Measurements from ENCODE around the gene PSME1. TPM values are rescaled to one million over a fixed set of nuclear protein-coding genes. Genes with fewer than 3 reads are reported as not detected.
"Not testable (repeated sequence)": the region's sequence is repeated elsewhere in the genome, so short reads cannot be mapped to it uniquely, and the experiment has no call there.

Gene PSME1
- total RNA-seq, 2 experiments from 2014 or later, result 403 to 427 TPM

DNA sequence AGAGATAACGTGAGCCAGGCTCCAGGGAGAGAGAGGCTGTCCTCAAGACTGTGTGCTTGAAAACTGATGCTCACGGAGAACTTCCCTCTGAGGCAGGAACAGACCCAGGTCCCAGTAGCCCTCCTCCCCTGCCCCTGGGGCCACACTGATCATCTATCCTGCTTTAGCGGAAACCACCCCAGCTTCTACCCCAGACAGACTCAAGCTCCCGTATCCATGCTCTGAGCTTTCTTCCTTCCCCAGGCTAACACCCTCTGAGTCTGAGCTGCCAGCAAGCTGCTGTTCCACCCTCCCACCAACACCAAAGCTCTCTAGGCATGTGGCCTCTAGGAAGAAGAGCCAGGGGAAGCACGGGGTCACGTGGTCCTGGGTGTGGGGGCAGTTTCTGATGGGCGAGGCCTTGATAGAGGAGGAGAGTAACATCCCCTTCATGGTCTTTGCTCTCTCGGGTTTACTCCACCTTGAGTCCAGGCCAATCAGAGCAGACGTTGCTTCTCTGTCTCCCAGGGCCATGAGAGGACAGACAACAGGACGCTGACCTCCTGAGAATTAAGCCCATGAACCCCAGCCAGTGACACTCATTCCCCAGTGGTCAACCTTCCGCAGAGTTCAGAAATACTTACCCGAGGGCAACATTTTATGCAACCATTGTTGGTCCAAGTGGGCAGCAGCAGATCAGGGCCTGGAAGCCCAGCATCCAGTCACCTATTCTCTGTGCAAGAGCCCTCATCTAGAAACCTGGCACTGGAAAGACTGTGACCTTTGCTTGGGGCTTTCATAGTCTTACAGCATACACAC, 40.5 kb upstream of the PSME1 start:
- H3K9me3 Mint-ChIP-seq, result no peaks in the 10 kb centered on the region
- peaks cover 40% of the 10 kb centered on the region for H3K36me3 Mint-ChIP-seq
- POLR2A ChIA-PET, result interaction anchor here (0.6 to 4.0 kb wide), 13 partner anchors 9 to 119 kb away, joined by 3 to 46 read pairs (median 5); partner anchors contain the start of genes DCAF11, IRF9, NRL and PSME1
- no peaks in the 10 kb centered on the region for H3K27me3 Mint-ChIP-seq
- H3K4me1 Mint-ChIP-seq (ENCODE audit: low read depth), result peaks cover 27% of the 10 kb centered on the region
- H3K4me3 Mint-ChIP-seq, result peak overlapping the region; percentile 94
- CTCF ChIA-PET, result interaction anchor here (0.6 to 12.3 kb wide), 10 partner anchors 11 to 552 kb away, joined by 3 to 458 read pairs (median 8); partner anchors contain the start of genes DCAF11, DHRS1, IRF9 and NOP9
- DNase-seq, result peak; percentile 84
- intact Hi-C loops (cut with micrococcal nuclease), result loop anchor here (1.0 to 10.0 kb wide), 3 partner anchors 13 to 111 kb away; partner anchors contain the start of genes DHRS4L2 and PSME2
- peak overlapping the region; percentile 97 for H3K27ac Mint-ChIP-seq

DNA sequence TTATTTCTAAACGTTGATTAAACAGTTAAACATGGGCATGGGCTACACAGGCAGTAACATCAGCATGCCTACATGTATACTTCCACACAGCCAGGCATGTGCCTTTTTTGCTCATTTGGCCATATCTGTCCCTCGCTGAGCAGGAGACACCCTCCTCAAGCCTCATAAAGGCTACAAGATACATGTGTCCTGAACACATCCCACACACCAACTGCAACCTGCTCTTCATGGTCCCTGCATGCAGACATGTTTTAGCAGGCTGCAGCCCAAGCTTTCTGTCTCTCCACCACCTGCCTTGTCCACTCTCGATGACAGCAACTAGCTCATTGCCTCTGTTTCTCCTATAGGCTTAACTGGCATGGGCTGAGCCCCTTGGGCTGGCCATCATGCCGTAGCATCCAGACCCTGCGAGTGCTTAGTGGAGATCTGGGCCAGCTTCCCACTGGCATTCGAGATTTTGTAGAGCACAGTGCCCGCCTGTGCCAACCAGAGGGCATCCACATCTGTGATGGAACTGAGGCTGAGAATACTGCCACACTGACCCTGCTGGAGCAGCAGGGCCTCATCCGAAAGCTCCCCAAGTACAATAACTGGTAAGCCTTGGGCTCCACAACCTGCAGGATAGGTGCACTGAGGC, 39.3 kb upstream of the PSME1 start:
- intact Hi-C loops (cut with micrococcal nuclease), result loop anchor here (10.0 kb wide), 1 partner anchor 112 kb away; the partner anchor contains the start of gene DHRS4L2
- H3K9me3 Mint-ChIP-seq, result no peaks in the 10 kb centered on the region
- peaks cover 25% of the 10 kb centered on the region for H3K4me1 Mint-ChIP-seq (ENCODE audit: low read depth)
- H3K27me3 Mint-ChIP-seq, result no peaks in the 10 kb centered on the region
- peak overlapping the region; percentile 32 for H3K4me3 Mint-ChIP-seq
- POLR2A ChIA-PET, result interaction anchor here (0.8 to 3.1 kb wide), 4 partner anchors 12 to 39 kb away, joined by 3 to 41 read pairs (median 4); partner anchors contain the start of genes DCAF11, NRL and PSME1
- H3K27ac Mint-ChIP-seq, result peak overlapping the region; percentile 42
- no peak for DNase-seq
- CTCF ChIA-PET, result interaction anchor here (0.9 to 12.3 kb wide), 4 partner anchors 10 to 64 kb away, joined by 3 to 458 read pairs (median 127); partner anchors contain the start of genes DCAF11 and NRL
- H3K36me3 Mint-ChIP-seq, result peaks cover 49% of the 10 kb centered on the region

DNA sequence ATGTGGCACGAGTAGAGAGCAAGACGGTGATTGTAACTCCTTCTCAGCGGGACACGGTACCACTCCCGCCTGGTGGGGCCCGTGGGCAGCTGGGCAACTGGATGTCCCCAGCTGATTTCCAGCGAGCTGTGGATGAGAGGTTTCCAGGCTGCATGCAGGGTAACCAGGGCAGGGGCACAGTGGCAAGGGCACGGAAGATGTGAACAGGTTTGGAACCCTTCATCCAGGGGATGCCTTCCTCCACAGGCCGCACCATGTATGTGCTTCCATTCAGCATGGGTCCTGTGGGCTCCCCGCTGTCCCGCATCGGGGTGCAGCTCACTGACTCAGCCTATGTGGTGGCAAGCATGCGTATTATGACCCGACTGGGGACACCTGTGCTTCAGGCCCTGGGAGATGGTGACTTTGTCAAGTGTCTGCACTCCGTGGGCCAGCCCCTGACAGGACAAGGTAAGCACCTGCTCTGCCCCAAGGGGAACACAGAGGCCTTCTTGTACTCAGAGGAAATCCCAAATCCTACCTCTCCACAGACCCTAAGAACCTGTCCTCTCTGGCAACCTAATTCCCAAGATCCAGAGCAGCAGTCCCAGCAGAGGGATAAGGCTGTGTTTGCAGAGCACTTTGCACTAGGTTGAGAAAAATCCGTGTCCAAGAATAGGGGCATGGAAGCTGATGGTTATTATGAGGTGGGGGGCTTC, 37.6 kb upstream of the PSME1 start:
- peaks cover 62% of the 10 kb centered on the region for H3K36me3 Mint-ChIP-seq
- H3K4me3 Mint-ChIP-seq, result no peak overlapping the region
- no peaks in the 10 kb centered on the region for H3K27me3 Mint-ChIP-seq
- no peaks in the 10 kb centered on the region for H3K9me3 Mint-ChIP-seq
- DNase-seq, result no peak
- intact Hi-C loops (cut with micrococcal nuclease), result loop anchor here (10.0 kb wide), 1 partner anchor 114 kb away; the partner anchor contains the start of gene DHRS4L2
- CTCF ChIA-PET, result interaction anchor here (11.8 to 12.3 kb wide), 2 partner anchors 8 to 39 kb away, joined by 241 to 458 read pairs; no protein-coding TSS in a partner anchor
- POLR2A ChIA-PET, result interaction anchor here (0.9 to 1.2 kb wide), 2 partner anchors 10 to 15 kb away, joined by 3 to 5 read pairs; no protein-coding TSS in a partner anchor
- peaks cover 18% of the 10 kb centered on the region for H3K4me1 Mint-ChIP-seq (ENCODE audit: low read depth)
- H3K27ac Mint-ChIP-seq, result no peak overlapping the region

DNA sequence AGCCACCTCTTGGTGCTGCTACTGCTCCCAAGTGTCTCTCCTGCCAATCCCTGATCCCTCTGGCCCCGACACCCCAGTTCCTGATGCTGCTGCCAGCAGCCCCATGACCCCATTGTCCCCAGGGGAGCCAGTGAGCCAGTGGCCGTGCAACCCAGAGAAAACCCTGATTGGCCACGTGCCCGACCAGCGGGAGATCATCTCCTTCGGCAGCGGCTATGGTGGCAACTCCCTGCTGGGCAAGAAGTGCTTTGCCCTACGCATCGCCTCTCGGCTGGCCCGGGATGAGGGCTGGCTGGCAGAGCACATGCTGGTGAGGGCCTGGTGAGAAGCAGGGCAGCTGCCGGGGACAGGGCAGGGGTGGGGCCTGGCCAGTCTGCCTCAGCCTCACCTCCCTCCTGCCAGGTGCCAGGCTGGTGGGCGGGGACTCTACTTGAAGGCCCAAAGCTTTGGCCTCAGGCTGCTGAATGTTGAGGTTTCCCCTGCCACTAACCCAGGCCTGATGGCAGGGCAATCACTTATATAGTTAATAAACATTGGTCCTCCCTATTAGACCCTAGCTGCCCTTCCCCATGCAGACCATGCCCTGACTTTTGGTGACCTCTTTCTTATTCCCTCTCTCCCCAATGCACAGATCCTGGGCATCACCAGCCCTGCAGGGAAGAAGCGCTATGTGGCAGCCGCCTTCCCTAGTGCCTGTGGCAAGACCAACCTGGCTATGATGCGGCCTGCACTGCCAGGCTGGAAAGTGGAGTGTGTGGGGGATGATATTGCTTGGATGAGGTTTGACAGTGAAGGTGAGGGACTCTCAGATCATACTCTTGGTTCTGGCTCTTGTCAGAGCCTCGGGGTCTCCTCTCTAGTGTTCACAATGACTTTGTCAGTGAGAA, 36.8 kb upstream of the PSME1 start:
- peaks cover 70% of the 10 kb centered on the region for H3K36me3 Mint-ChIP-seq
- H3K27ac Mint-ChIP-seq, result no peak overlapping the region
- no peaks in the 10 kb centered on the region for H3K9me3 Mint-ChIP-seq
- peaks cover 14% of the 10 kb centered on the region for H3K4me1 Mint-ChIP-seq (ENCODE audit: low read depth)
- DNase-seq, result no peak
- no peaks in the 10 kb centered on the region for H3K27me3 Mint-ChIP-seq
- POLR2A ChIA-PET, result no interaction called here
- no peak overlapping the region for H3K4me3 Mint-ChIP-seq
- intact Hi-C loops (cut with micrococcal nuclease), result loop anchor here (10.0 kb wide), 1 partner anchor 114 kb away; the partner anchor contains the start of gene DHRS4L2
- CTCF ChIA-PET, result interaction anchor here (11.8 to 12.3 kb wide), 2 partner anchors 7 to 40 kb away, joined by 241 to 458 read pairs; no protein-coding TSS in a partner anchor

DNA sequence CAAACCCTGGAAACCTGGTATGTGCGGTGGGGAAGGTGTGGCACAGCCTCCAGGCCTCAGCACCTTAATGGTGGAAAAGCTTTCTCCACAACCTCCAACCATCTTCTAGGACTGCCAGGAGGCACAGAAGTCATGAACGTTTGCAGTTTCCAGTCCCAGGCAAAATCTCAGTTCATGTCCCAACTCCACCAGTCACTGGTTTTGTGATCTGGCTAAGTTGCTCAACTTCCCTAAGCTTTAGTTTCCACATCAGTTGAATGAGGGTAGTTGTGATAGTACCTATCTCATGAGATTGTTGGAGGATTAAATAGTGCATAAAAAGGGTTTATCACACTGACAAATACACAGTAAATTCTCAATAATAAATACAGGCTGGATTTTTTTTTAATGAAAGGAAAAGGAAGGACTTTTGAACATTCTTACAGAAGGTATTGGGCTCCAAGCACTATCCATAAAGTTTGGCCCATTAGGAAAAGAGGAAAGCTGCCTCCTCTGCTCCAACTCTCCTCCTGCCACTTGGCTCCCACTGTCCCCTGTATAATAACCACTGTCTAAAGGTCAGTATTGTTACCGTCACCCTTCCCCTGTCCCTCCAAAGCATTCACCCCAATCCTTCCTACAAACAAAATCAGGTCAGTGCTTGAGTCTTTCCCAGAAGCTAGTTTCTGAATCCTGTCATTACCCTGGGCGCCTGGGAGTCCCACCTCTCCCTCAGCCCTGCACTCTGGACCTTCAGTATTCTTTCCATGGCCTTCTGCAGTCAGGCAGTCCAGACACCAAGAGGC, 35.6 kb upstream of the PSME1 start:
- H3K4me3 Mint-ChIP-seq, result no peak overlapping the region
- H3K4me1 Mint-ChIP-seq (ENCODE audit: low read depth), result peaks cover 12% of the 10 kb centered on the region
- ChIA-PET CTCF (interaction anchor here (0.6 to 11.2 kb wide), 5 partner anchors 9 to 44 kb away, joined by 3 to 261 read pairs (median 5); no protein-coding TSS in a partner anchor), POLR2A (interaction anchor here (1.3 kb wide), 1 partner anchor 60 kb away, joined by 4 read pairs; the partner anchor contains the start of gene IRF9)
- no peaks in the 10 kb centered on the region for H3K27me3 Mint-ChIP-seq
- H3K36me3 Mint-ChIP-seq, result peaks cover 72% of the 10 kb centered on the region
- DNase-seq, result no peak
- no peak overlapping the region for H3K27ac Mint-ChIP-seq
- no peaks in the 10 kb centered on the region for H3K9me3 Mint-ChIP-seq
- intact Hi-C loops (cut with micrococcal nuclease), result no loop called here

DNA sequence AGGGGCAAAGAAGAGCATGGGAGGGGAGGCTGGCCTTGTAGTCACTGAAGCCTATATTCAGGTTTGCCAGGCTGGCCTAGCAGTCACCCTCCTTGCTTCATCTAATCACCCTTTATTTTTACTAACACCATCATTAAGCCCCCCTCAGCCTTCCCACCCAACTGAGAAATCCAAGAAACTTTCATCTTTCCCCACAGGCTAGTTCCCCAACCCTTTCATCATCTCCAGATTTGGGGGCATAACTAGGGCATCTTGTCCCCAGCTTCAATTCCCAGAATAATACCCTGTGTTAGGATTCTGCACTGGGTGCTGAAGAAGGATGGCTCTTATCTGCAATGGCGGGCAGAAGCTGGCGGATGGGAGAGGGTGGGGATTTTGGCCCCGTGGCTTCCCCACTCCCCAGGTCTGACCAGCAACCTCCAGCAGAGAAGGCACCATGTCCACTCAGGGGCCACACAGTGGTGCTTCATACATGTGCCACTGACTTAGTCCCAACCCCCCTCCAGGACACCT, 35.0 kb upstream of the PSME1 start:
- H3K4me1 Mint-ChIP-seq (ENCODE audit: low read depth), result peaks cover 9% of the 10 kb centered on the region
- no peak overlapping the region for H3K4me3 Mint-ChIP-seq
- no peaks in the 10 kb centered on the region for H3K27me3 Mint-ChIP-seq
- intact Hi-C loops (cut with micrococcal nuclease), result no loop called here
- no peak for DNase-seq
- no peaks in the 10 kb centered on the region for H3K9me3 Mint-ChIP-seq
- ChIA-PET POLR2A (interaction anchor here (1.3 kb wide), 1 partner anchor 60 kb away, joined by 4 read pairs; the partner anchor contains the start of gene IRF9), CTCF (interaction anchor here (0.6 to 11.2 kb wide), 6 partner anchors 8 to 45 kb away, joined by 3 to 261 read pairs (median 7); partner anchors contain the start of gene PCK2)
- no peak overlapping the region for H3K27ac Mint-ChIP-seq
- H3K36me3 Mint-ChIP-seq, result peaks cover 67% of the 10 kb centered on the region

DNA sequence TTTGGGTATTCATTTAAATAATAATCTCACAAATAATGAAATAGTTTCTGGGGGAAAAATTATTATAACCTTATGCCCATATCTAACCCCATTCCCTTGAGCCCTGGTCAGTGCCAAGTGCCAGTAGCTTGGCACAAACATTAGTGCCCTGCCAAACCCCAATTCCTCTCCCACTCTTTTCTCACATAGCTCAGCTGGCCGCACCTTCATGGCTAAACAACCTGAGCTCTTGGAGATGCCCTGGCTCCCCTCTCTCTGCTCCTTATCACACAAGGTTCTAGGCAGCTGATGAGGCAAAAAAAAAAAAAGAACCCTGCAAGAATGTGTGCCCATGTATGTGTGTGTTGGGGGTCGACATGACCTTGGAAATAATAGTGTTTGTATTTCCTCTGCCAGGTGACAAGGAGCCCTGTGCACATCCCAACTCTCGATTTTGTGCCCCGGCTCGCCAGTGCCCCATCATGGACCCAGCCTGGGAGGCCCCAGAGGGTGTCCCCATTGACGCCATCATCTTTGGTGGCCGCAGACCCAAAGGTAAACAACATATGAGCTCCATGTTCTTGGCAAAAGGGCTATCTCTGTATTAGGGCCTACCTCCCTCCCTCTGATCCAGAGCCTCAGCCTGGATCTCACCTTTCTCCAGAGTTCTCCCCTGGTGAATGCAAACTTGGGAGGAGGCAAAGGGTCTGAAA, 33.5 kb upstream of the PSME1 start:
- POLR2A ChIA-PET, result interaction anchor here (1.1 to 1.8 kb wide), 4 partner anchors 9 to 59 kb away, joined by 3 to 9 read pairs (median 5); partner anchors contain the start of genes DCAF11, IRF9, NRL and PCK2
- Mint-ChIP-seq H3K4me3 (no peak overlapping the region), H3K9me3 (no peaks in the 10 kb centered on the region), H3K27ac (no peak overlapping the region), H3K4me1 (ENCODE audit: low read depth) (peaks cover 4% of the 10 kb centered on the region), H3K27me3 (no peaks in the 10 kb centered on the region), H3K36me3 (peaks cover 59% of the 10 kb centered on the region)
- CTCF ChIA-PET, result interaction anchor here (1.0 to 11.2 kb wide), 3 partner anchors 9 to 231 kb away, joined by 3 to 261 read pairs (median 241); partner anchors contain the start of gene PCK2
- intact Hi-C loops (cut with micrococcal nuclease), result no loop called here
- DNase-seq, result no peak

DNA sequence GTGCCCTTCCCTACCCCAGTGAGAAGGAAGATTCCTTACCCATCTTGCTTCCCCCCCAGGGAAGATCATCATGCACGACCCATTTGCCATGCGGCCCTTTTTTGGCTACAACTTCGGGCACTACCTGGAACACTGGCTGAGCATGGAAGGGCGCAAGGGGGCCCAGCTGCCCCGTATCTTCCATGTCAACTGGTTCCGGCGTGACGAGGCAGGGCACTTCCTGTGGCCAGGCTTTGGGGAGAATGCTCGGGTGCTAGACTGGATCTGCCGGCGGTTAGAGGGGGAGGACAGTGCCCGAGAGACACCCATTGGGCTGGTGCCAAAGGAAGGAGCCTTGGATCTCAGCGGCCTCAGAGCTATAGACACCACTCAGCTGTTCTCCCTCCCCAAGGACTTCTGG, 32.5 kb upstream of the PSME1 start:
- H3K4me3 Mint-ChIP-seq, result no peak overlapping the region
- no peak for DNase-seq
- no peaks in the 10 kb centered on the region for H3K27me3 Mint-ChIP-seq
- peaks cover 8% of the 10 kb centered on the region for H3K4me1 Mint-ChIP-seq (ENCODE audit: low read depth)
- H3K27ac Mint-ChIP-seq, result no peak overlapping the region
- intact Hi-C loops (cut with micrococcal nuclease), result no loop called here
- H3K36me3 Mint-ChIP-seq, result peaks cover 54% of the 10 kb centered on the region
- CTCF ChIA-PET, result interaction anchor here (0.5 to 11.2 kb wide), 4 partner anchors 10 to 230 kb away, joined by 3 to 261 read pairs (median 122); partner anchors contain the start of gene PCK2
- POLR2A ChIA-PET, result interaction anchor here (1.1 to 1.8 kb wide), 4 partner anchors 10 to 58 kb away, joined by 3 to 9 read pairs (median 5); partner anchors contain the start of genes DCAF11, IRF9, NRL and PCK2
- no peaks in the 10 kb centered on the region for H3K9me3 Mint-ChIP-seq

DNA sequence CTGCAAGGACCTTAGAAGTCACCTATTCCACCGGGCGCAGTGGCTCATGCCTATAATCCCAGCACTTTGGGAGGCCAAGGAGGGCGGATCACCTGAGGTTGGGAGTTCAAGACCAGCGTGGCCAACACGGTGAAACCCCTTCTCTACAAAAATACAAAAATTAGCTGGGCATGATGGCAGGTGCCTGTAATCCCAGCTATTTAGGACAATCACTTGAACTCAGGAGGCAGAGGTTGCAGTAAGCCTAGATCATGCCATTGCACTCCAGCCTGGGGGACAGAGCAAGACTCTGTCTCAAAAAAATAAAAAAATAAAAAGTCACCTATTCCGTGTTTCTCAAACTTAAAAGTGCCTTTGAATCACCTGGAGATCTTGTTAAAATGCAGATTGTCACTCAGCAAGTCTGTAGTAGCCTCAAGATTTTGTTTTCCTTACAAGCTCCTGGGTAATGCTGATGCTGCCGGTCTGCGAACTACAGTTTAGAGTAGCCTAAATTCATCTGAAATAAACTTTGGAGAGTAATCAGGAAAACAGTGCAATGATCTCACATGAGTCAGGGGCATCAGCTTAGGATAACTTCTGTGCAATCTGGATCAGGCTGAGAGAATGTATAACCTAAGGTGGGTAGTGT, 30.3 kb upstream of the PSME1 start:
- peak overlapping the region; percentile 64 for H3K27ac Mint-ChIP-seq
- POLR2A ChIA-PET, result interaction anchor here (0.6 to 5.6 kb wide), 3 partner anchors 11 to 109 kb away, joined by 4 to 41 read pairs (median 6); partner anchors contain the start of gene PCK2
- H3K9me3 Mint-ChIP-seq; H3K4me3 Mint-ChIP-seq; H3K27me3 Mint-ChIP-seq; intact Hi-C loops (cut with micrococcal nuclease); DNase-seq: not testable (repeated sequence)
- CTCF ChIA-PET, result interaction anchor here (1.1 to 11.2 kb wide), 5 partner anchors 12 to 55 kb away, joined by 3 to 261 read pairs (median 50); partner anchors contain the start of genes IRF9 and PCK2
- H3K36me3 Mint-ChIP-seq, result peaks cover 34% of the 10 kb centered on the region
- peaks cover 22% of the 10 kb centered on the region for H3K4me1 Mint-ChIP-seq (ENCODE audit: low read depth)

Measured in activated CD4-positive, alpha-beta memory T cell treated with anti-CD3 and anti-CD28 coated beads for 36 hours (primary cell).